ENCODE results near the gene KCNN1.

Gene KCNN1

DNA sequence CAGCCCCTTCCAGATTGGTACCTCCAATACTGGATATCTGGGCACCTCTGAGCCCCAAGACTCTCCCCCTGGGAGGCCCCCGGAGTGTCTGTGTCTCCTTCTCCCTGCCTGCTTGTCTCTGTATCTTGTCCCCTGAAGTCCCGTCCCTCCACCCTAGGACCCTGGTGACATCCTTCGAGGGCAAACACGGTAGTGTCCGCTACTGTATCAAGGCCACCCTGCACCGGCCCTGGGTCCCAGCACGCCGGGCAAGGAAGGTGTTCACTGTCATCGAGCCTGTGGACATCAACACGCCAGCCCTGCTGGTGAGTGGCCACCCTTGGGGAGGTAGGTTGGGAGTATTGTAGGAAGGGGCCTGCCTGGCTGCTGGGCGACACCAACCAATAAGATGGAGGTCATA, 41.9 kb downstream of the KCNN1 start:
- TF ChIP-seq, protein P1, sequence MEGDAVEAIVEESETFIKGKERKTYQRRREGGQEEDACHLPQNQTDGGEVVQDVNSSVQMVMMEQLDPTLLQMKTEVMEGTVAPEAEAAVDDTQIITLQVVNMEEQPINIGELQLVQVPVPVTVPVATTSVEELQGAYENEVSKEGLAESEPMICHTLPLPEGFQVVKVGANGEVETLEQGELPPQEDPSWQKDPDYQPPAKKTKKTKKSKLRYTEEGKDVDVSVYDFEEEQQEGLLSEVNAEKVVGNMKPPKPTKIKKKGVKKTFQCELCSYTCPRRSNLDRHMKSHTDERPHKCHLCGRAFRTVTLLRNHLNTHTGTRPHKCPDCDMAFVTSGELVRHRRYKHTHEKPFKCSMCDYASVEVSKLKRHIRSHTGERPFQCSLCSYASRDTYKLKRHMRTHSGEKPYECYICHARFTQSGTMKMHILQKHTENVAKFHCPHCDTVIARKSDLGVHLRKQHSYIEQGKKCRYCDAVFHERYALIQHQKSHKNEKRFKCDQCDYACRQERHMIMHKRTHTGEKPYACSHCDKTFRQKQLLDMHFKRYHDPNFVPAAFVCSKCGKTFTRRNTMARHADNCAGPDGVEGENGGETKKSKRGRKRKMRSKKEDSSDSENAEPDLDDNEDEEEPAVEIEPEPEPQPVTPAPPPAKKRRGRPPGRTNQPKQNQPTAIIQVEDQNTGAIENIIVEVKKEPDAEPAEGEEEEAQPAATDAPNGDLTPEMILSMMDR (conservative IDR thresholded peaks at IDR 0.05) = no peak

DNA sequence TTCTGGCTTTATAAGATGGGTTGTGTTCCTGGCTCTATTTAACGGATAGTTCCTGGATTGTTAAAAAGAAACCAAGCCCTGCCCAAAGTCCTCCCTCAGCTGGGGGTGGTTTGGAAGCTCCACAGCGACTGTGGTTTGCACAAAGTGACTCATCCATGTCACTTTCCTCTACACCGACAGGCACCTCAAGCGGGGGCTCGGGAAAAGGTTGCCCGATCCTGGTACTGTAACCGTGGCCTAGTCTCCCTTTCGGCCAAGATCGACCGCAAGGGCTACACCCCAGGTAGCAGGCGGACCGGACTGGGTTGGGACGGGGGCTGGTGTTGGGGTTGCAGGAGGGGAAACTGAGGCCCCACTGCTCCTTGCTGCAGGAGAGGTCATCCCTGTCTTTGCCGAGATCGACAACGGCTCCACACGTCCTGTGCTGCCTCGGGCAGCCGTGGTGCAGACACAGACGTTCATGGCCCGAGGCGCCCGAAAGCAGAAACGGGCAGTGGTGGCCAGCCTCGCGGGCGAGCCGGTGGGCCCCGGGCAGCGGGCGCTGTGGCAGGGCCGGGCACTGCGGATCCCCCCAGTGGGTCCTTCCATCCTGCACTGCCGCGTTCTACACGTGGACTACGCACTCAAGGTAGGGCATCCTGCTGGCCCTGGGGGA, 42.6 kb downstream of the KCNN1 start:
- TF ChIP-seq, protein P1 (conservative IDR thresholded peaks at IDR 0.05) = no peak
- H3K27ac ChIP-seq = no peak overlapping the region

More for the DNA sequence above, 41.9 kb downstream of the KCNN1 start:
- no peak overlapping the region for H3K27ac ChIP-seq

DNA sequence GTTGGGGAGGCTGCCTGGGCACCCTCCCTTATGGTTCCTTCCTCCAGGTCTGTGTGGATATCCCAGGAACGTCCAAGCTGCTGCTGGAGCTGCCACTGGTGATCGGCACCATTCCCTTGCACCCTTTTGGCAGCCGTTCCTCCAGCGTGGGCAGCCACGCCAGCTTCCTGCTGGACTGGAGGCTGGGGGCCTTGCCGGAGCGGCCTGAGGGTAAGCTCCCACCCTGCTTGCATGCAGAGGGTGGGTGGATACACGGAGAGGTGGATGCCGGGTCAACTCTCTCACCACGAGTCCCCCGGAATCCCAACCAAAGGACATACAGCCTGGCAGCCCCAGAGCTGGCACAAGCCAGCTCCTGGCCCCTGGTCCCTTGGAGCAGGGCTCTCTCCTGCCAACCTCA, 43.2 kb downstream of the KCNN1 start:
- TF ChIP-seq, protein P1 (conservative IDR thresholded peaks at IDR 0.05) = no peak
- no peak overlapping the region for H3K27ac ChIP-seq

DNA sequence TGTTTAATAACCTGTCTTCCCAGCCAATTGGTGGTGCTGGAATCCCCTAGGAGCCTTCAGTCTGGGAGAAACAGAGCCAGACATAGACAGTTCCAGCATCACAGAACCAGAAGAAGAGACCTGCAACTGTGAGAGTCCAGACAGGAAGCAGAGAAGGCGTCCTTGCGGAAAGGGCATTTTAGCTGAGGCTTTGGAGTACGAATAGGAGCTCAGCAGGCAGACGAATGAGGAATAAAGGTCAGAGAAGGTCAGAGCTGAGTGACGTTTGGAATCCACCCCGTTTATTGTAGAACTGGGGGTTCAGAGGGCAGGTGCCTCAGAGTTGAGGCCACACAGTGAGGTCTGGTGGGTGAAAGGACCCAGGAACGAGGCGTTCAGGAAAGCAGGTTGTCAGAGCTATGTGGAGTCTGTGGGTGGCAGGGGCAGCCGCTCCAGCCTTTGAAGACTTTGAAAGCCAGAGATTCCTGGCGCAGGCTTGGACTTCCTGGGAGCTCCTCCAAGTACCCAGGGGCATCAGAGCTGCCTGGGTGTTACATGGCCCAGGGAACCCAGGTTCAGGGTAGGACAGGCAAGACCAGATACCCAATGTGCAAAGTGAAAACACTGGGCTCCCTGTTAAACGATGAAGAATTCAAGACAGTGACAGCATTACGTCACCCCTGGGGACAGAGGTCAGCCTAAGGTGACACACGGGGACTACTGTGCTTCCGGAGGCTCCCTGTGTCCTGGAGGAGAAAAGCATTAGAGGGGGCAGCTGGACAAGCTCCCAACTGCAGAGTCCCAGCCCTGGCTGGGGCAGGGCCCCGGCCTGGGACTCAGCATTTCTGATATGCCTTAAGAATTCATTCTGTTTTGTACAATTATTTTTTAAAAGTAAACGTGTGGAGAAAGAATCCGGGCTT, 46.6 kb downstream of the KCNN1 start:
- H3K27ac ChIP-seq = no peak overlapping the region
- TF ChIP-seq, protein P1 (conservative IDR thresholded peaks at IDR 0.05) = no peak

DNA sequence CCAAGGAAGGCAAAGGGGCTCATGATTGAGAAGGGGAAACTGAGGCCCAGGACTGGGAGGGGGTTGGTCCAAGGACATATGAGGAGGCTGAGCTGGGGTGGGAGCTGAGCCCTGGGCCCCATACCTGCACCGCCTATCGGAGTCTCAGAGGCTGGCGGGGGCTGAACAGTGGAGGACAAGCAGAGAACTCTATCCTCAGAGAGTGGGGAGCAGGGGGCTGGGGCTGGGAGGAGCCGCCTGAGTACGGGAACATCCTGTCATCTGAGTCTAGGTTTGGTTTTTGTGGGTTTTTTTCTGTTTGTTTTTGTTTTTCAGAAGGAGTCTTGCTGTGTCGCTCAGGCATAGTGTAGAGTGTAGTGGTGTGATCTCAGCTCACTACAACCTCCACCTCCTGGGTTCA, 47.3 kb downstream of the KCNN1 start:
- no peak overlapping the region for H3K27ac ChIP-seq
- TF ChIP-seq, protein P1 (conservative IDR thresholded peaks at IDR 0.05) = no peak

DNA sequence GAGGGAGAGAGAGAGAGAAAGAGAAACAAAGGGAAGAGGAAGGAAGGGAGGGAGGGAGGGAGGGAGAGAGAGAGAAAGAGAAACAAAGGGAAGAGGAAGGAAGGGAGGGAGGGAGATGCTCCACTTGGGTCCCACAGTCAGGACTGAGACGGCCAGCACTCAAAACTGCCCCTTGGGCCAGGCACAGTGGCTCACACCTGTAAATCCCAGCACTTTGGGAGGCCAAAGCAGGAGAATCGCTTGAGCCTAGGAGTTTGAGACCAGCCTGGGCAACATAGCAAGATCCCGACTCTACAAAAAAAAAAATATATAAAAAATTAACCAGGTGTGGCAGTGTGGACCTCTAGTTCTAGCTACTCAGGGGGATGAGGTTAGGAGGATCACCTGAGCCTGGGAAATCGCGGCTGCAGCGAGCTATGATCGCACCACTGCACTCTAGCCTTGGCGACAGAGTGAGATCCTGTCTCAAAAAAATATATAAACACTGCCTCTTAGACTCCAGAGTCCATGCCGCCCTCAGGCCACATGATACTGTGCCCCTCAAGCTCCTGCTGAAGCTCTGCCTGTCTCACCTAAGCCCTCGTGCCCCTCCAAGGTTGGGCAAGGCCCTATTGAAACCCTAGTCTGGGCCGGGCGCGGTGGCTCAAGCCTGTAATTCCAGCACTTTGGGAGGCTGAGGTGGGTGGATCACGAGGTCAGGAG, 49.5 kb downstream of the KCNN1 start:
- H3K27ac ChIP-seq = no peak overlapping the region
- TF ChIP-seq, protein P1 (conservative IDR thresholded peaks at IDR 0.05) = no peak
